ENCODE results near the gene AQP5. TPM values are rescaled to one million over a fixed set of nuclear protein-coding genes. Genes with fewer than 3 reads are reported as not detected.

Gene AQP5
- total RNA-seq, 2 donors from 2014 or later, result not detected

DNA sequence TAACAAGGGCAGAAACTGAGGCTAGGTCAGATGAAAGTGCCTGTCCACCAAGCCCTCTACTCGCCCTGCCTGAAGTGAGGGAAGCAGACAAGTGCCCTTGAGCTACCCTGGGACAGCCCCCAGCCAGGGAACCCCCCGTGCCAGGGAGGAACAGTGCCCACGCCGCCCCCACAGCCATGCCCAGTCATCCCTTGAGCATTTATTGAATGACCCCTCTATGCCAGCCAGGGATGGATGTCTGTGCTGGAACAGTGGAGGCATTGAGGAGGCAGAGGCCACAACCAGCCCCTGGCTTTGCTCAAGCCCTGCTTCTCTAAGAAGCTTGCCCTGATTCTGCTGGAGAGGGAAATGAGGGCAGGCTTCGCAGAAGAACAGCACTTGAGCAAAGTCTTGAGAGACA, 7.4 kb downstream of the AQP5 start:
- no peak for DNase-seq (ENCODE audit: low spot score)
- no peak overlapping the region for H3K4me3 Mint-ChIP-seq
- no peak for ATAC-seq
- H3K9me3 Mint-ChIP-seq, result no peaks in the 10 kb centered on the region
- peaks cover 21 to 22% of the 10 kb centered on the region in 2 donors for H3K27me3 Mint-ChIP-seq
- H3K4me1 Mint-ChIP-seq (ENCODE audit: low read depth in 2 of 2), result peaks cover 0 to 3% of the 10 kb centered on the region in 2 donors
- H3K36me3 Mint-ChIP-seq, result no peaks in the 10 kb centered on the region
- no peak overlapping the region for H3K27ac Mint-ChIP-seq

DNA sequence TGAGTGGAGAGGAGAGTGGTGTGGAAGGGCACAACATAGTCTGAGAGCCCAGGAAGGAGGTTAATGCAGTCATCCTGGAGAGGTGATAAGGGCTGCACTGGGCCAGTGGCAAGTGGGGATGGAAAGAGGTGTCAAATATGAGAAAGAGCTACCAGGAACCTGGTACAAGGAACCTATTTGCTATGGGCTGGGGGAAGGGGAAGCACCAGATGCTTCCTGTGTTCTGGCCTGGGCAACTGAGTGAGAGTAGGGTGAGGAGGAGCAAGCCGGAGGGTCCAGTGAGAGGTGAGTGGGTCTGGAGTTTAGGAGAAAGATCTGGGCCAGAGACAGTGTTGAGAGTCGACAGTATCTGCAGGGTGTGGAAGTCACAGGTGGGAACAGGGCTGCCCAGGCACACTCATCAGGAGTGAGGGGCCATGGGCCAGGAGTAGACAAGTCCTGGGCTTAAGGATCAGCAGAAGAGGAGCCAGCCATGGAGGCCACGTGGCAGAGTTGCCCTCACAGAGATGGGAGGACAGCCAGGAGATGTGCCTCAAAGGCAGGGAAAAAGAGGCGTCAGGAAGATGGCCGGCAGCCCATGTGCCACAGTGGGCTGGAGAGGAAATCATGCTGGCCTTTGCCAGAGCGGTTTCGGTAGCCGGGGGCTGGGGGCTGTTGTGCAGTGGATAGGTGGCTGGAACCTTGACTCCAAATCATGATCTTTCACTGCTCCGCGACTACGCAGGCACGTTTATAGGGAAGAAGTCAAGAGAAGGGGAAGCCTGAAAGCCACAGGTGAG, 8.2 kb downstream of the AQP5 start:
- no peaks in the 10 kb centered on the region for H3K9me3 Mint-ChIP-seq
- DNase-seq (ENCODE audit: low spot score), result no peak
- H3K36me3 Mint-ChIP-seq, result no peaks in the 10 kb centered on the region
- H3K4me1 Mint-ChIP-seq (ENCODE audit: low read depth in 2 of 2), result peaks cover 0 to 3% of the 10 kb centered on the region in 2 donors
- H3K27ac Mint-ChIP-seq, result no peak overlapping the region
- ATAC-seq, result no peak
- H3K27me3 Mint-ChIP-seq, result peaks cover 14% of the 10 kb centered on the region in 2 donors
- H3K4me3 Mint-ChIP-seq, result no peak overlapping the region

- DNase-seq (ENCODE audit: low spot score) (no peak), ATAC-seq (no peak)
- H3K9me3 Mint-ChIP-seq, result no peaks in the 10 kb centered on the region
- H3K27ac Mint-ChIP-seq, result no peak overlapping the region
- no peak overlapping the region for H3K4me3 Mint-ChIP-seq
- H3K27me3 Mint-ChIP-seq, result peaks cover 9 to 10% of the 10 kb centered on the region in 2 donors
- H3K36me3 Mint-ChIP-seq, result no peaks in the 10 kb centered on the region
- H3K4me1 Mint-ChIP-seq (ENCODE audit: low read depth in 2 of 2), result peaks cover 0 to 3% of the 10 kb centered on the region in 2 donors
Measured at GRCh38 chr12:49970658-49971057, 9.0 kb downstream of the AQP5 start.

GRCh38 chr12:49971141-49971540, 9.5 kb downstream of the AQP5 start:
- Mint-ChIP-seq H3K4me1 (ENCODE audit: low read depth in 2 of 2) (peaks cover 0 to 3% of the 10 kb centered on the region in 2 donors), H3K4me3 (no peak overlapping the region), H3K27me3 (peaks cover 4 to 7% of the 10 kb centered on the region in 2 donors), H3K9me3 (no peaks in the 10 kb centered on the region), H3K27ac (no peak overlapping the region), H3K36me3 (no peaks in the 10 kb centered on the region)
- ATAC-seq (no peak), DNase-seq (ENCODE audit: low spot score) (no peak)

DNA sequence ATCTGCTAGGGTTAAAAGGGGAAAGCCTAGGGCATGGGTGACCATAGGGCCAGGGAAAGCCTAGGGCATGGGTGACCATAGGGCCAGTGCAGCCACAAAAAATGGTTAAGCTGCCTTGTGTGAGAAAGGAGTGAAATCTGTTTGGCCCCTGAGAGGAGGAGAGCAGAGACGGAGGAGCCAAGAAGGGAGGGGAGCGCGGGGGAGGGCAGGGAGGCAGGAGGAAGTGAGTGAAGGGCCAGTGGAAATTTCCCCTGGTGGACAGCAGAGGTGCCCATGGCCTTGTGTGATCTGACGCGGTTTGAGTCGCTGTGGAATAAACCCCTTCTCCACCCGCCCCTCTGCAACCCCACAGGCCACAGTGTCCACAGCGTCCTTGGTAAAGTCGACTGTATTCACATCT, 10.5 kb downstream of the AQP5 start:
- peaks cover 0 to 3% of the 10 kb centered on the region in 2 donors for H3K27me3 Mint-ChIP-seq
- no peak for ATAC-seq
- H3K27ac Mint-ChIP-seq, result no peak overlapping the region
- DNase-seq (ENCODE audit: low spot score), result no peak
- H3K9me3 Mint-ChIP-seq, result no peaks in the 10 kb centered on the region
- no peaks in the 10 kb centered on the region for H3K36me3 Mint-ChIP-seq
- no peak overlapping the region for H3K4me3 Mint-ChIP-seq
- peaks cover 0 to under 1% of the 10 kb centered on the region in 2 donors for H3K4me1 Mint-ChIP-seq (ENCODE audit: low read depth in 2 of 2)

DNA sequence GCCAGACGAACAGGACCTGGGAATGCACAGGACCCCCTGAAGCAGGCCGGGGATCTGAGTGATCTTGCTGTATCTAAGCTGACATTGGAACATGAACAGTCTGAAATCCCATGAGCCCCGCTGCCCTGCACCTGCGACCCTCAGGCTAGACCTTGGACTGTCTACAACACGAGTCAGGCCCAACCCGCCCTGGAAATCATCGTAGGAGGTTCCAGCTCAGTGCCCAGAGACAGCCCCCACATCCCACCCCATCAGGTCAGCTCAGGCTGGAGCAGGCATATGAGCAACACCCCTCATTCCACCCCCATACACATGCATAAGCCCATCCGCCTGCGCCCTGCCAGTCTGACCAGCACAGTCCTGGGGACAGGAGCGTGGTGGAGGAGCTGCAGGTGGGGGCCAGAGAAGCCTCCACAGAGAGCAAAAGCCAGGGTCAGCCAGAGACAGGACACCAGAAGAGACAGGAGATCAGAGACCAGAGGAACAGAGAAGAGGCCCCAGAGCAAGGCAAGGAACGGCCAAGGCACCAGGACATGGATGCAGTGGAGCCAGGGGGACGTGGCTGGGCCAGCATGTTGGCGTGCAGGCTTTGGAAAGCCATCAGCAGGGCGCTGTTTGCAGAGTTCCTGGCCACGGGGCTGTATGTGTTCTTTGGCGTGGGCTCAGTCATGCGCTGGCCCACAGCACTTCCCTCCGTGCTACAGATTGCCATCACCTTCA, 11.1 kb downstream of the AQP5 start, which contains the start of gene AQP6:
Gene AQP6, plus strand, starts transcription at position 307 of the 720 bp plus-strand sequence. Its CDS starts 227 bp downstream, at position 534.
- H3K36me3 Mint-ChIP-seq, result no peaks in the 10 kb centered on the region
- DNase-seq (ENCODE audit: low spot score) (no peak), ATAC-seq (no peak)
- H3K27ac Mint-ChIP-seq, result no peak within 1 kb of the TSS
- no peaks in the 10 kb centered on the region for H3K4me1 Mint-ChIP-seq (ENCODE audit: low read depth in 2 of 2)
- no peaks in the 10 kb centered on the region for H3K9me3 Mint-ChIP-seq
- H3K4me3 Mint-ChIP-seq, result no peak within 1 kb of the TSS
- peaks cover 0 to 3% of the 10 kb centered on the region in 2 donors for H3K27me3 Mint-ChIP-seq

DNA sequence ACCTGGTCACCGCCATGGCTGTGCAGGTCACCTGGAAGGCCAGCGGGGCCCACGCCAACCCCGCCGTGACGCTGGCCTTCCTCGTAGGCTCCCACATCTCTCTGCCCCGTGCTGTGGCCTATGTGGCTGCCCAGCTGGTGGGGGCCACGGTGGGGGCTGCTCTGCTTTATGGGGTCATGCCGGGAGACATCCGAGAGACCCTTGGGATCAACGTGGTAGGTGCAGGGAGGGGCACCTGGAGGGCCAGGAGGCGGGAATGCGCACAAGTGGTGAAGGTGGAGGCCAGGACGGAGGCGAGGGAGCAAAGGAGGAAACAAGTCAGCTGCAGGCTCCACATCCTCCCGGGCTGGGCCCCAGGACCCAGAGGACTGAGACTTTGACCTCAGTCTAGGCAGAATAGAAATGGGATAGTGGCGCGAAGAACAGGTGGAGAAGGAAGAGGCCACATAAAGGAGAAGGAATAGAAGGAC, 11.7 kb downstream of the AQP5 start:
- no peak overlapping the region for H3K27ac Mint-ChIP-seq
- H3K9me3 Mint-ChIP-seq, result no peaks in the 10 kb centered on the region
- peaks cover 0 to 3% of the 10 kb centered on the region in 2 donors for H3K27me3 Mint-ChIP-seq
- H3K4me3 Mint-ChIP-seq, result no peak overlapping the region
- DNase-seq (ENCODE audit: low spot score), result no peak
- no peaks in the 10 kb centered on the region for H3K4me1 Mint-ChIP-seq (ENCODE audit: low read depth in 2 of 2)
- no peaks in the 10 kb centered on the region for H3K36me3 Mint-ChIP-seq
- no peak for ATAC-seq

DNA sequence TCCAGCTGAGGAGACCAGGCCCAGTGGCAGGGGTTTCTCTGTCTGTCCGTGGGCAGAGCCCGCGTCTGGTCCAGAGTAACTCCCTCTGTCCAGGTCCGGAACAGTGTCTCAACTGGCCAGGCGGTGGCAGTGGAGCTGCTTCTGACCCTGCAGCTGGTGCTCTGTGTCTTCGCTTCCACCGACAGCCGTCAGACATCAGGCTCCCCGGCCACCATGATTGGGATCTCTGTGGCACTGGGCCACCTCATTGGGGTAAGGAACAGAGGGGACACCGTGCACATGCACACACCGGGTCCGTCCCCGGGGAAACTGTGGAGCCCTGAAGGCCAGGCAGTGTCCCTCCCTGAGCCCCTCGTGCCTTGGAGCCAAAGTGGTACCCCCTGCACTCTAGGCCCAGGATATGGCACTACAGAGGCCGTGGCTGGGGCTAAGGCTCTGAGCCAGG, 12.6 kb downstream of the AQP5 start:
- Mint-ChIP-seq H3K27me3 (peaks cover 0 to 3% of the 10 kb centered on the region in 2 donors), H3K9me3 (no peaks in the 10 kb centered on the region), H3K4me1 (ENCODE audit: low read depth in 2 of 2) (no peaks in the 10 kb centered on the region), H3K27ac (no peak overlapping the region), H3K4me3 (no peak overlapping the region), H3K36me3 (no peaks in the 10 kb centered on the region)
- ATAC-seq (no peak), DNase-seq (ENCODE audit: low spot score) (no peak)

- ATAC-seq (no peak), DNase-seq (ENCODE audit: low spot score) (no peak)
- Mint-ChIP-seq H3K4me1 (ENCODE audit: low read depth in 2 of 2) (no peaks in the 10 kb centered on the region), H3K9me3 (no peaks in the 10 kb centered on the region), H3K27ac (no peak overlapping the region), H3K4me3 (no peak overlapping the region), H3K36me3 (no peaks in the 10 kb centered on the region), H3K27me3 (peaks cover 0 to 3% of the 10 kb centered on the region in 2 donors)
Measured at GRCh38 chr12:49974677-49975317, 13.1 kb downstream of the AQP5 start.

DNA sequence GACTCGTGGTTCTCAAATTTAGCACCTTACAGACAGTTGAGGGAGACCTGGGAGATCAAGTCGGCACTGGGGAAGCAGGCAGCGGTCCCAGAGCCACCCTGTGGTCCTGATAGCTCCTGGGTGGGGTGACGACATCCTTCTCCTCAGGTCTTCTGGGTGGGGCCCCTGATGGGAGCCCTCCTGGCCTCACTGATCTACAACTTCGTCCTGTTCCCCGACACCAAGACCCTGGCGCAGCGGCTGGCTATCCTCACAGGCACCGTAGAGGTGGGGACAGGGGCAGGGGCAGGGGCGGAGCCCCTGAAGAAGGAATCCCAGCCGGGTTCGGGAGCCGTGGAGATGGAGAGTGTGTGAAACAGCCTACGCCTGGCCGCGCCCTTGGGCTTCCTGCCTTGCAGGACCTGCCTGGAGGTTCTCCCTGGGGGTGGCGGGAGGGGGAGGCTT, 13.7 kb downstream of the AQP5 start:
- H3K4me3 Mint-ChIP-seq, result no peak overlapping the region
- H3K9me3 Mint-ChIP-seq, result no peaks in the 10 kb centered on the region
- ATAC-seq, result no peak
- no peak overlapping the region for H3K27ac Mint-ChIP-seq
- H3K4me1 Mint-ChIP-seq (ENCODE audit: low read depth in 2 of 2), result no peaks in the 10 kb centered on the region
- H3K27me3 Mint-ChIP-seq, result peaks cover 0 to 3% of the 10 kb centered on the region in 2 donors
- DNase-seq (ENCODE audit: low spot score), result no peak
- H3K36me3 Mint-ChIP-seq, result no peaks in the 10 kb centered on the region

GRCh38 chr12:49976557-49976956, 14.9 kb downstream of the AQP5 start:
- Mint-ChIP-seq H3K4me3 (no peak overlapping the region), H3K9me3 (no peaks in the 10 kb centered on the region), H3K4me1 (ENCODE audit: low read depth in 2 of 2) (no peaks in the 10 kb centered on the region), H3K27ac (no peak overlapping the region), H3K36me3 (no peaks in the 10 kb centered on the region), H3K27me3 (peaks cover 0 to 3% of the 10 kb centered on the region in 2 donors)
- no peak for ATAC-seq
- no peak for DNase-seq (ENCODE audit: low spot score)

DNA sequence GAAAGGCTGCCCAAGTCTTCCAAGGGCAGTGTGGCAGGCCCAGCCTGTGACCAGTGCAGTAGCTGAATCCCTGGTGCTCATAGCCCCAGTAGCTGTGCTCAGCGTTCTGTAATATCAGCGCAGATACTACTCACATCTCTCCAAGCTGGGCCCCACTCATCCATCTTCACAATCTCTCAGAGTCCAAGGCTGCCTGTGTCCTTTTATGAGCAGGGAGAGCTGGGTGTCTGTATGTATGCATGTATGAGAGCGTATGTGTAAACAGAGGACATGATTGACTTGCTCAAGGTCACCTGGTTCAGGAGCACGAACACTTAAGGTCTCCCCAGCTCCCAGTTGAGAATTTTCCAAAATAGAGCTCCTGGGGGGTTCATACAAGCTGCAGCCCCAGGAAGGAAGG, 16.5 kb downstream of the AQP5 start:
- ATAC-seq (no peak), DNase-seq (ENCODE audit: low spot score) (no peak)
- no peaks in the 10 kb centered on the region for H3K36me3 Mint-ChIP-seq
- H3K4me1 Mint-ChIP-seq (ENCODE audit: low read depth in 2 of 2), result peaks cover 0 to 5% of the 10 kb centered on the region in 2 donors
- no peaks in the 10 kb centered on the region for H3K27me3 Mint-ChIP-seq
- no peaks in the 10 kb centered on the region for H3K9me3 Mint-ChIP-seq
- H3K27ac Mint-ChIP-seq, result no peak overlapping the region
- no peak overlapping the region for H3K4me3 Mint-ChIP-seq

- ATAC-seq (no peak), DNase-seq (ENCODE audit: low spot score) (no peak)
- Mint-ChIP-seq H3K4me3 (no peak overlapping the region), H3K9me3 (no peaks in the 10 kb centered on the region), H3K4me1 (ENCODE audit: low read depth in 2 of 2) (peaks cover 0 to 5% of the 10 kb centered on the region in 2 donors), H3K36me3 (no peaks in the 10 kb centered on the region), H3K27ac (peak overlapping the region in 1 of 2 donors; percentile 42), H3K27me3 (no peaks in the 10 kb centered on the region)
Measured at GRCh38 chr12:49979016-49979586, 17.4 kb downstream of the AQP5 start.

All from natural killer cell treated with Interleukin-12 subunit alpha and Interleukin-12 subunit beta and Interleukin-15 and Interleukin-18, amount 100 ng/mL, for 72 hours (primary cell).